ENCODE measurements around the gene SIX5.

SIX5 gene

DNA sequence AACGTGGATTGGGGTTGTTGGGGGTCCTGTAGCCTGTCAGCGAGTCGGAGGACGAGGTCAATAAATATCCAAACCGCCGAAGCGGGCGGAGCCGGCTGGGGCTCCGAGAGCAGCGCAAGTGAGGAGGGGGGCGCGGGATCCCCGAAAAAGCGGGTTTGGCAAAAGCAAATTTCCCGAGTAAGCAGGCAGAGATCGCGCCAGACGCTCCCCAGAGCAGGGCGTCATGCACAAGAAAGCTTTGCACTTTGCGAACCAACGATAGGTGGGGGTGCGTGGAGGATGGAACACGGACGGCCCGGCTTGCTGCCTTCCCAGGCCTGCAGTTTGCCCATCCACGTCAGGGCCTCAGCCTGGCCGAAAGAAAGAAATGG lies 754 bp upstream of the SIX5 start:
- DNase-seq: peak; percentile 59 to 88 (median 85)
- peak overlapping the region in 1 of 2 experiments; percentile 64 for H3K27ac ChIP-seq (ENCODE audit: insufficient read depth in 1 of 2, low read depth in 1 of 2, low read length in 2 of 2, poor library complexity in 1 of 2, severe bottlenecking in 2 of 2)
- ChIA-PET POLR2A (interaction anchor here (0.6 to 2.4 kb wide), 7 partner anchors 30 to 99 kb away, joined by 3 to 13 read pairs (median 3); partner anchors contain the start of genes FBXO46, FOXA3 and QPCTL), CTCF (interaction anchor here (0.6 to 10.6 kb wide), 14 partner anchors 13 to 112 kb away, joined by 3 to 138 read pairs (median 4); partner anchors contain the start of genes DMPK, DMWD, QPCTL and RSPH6A)
- H3K36me3 ChIP-seq (ENCODE audit: control insufficient read depth in 4 of 4, insufficient read depth in 4 of 4, low read length in 3 of 4): no peaks in the 10 kb centered on the region
- 0% methylated on average over 25 of the region's 28 CpGs for WGBS (ENCODE audit: insufficient coverage)
- H3K4me1 ChIP-seq (ENCODE audit: control extremely low read depth in 1 of 4, control insufficient read depth in 4 of 4, insufficient read depth in 4 of 4, low read length in 3 of 4): peaks cover 0 to 39% (median 33%) of the 10 kb centered on the region in 4 experiments
- H3K9me3 ChIP-seq (ENCODE audit: control extremely low read depth in 1 of 5, control insufficient read depth in 4 of 5, insufficient read depth in 2 of 5, low read depth in 1 of 5, low read length in 4 of 5): no peaks in the 10 kb centered on the region
- peaks cover 0 to 66% (median 23%) of the 10 kb centered on the region in 5 experiments for H3K27me3 ChIP-seq (replicated peaks in 2 of 5; ENCODE audit: control insufficient read depth in 4 of 5, insufficient read depth in 5 of 5, low read length in 4 of 5)
- H3K4me3 ChIP-seq (ENCODE audit: control insufficient read depth in 1 of 7, extremely low read depth in 1 of 7, insufficient read depth in 4 of 7, low read depth in 2 of 7, low read length in 6 of 7): peak overlapping the region; percentile 16 to 85 (median 58)

DNA sequence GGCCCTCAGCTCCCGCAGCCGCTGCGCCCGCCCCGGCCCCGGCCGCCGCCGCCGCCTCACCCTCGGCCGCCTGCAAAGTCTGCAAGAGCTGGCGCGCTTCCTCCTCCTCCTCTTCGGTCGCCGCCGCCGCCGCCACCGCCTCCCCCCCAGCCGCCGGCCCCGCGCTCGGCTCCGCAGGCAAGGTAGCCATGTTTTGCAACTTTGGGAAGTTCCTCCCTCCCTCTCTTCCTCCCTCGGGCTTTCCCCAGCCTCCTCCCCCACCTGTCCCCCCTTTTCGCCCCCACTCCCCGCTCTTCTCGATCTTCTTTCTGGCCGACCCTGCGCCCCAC lies 433 bp downstream of the SIX5 start:
- ChIA-PET POLR2A (interaction anchor here (1.2 to 2.4 kb wide), 3 partner anchors 13 to 51 kb away, joined by 3 to 13 read pairs (median 4); no protein-coding TSS in a partner anchor), CTCF (interaction anchor here (0.8 to 10.6 kb wide), 10 partner anchors 8 to 117 kb away, joined by 3 to 138 read pairs (median 4); partner anchors contain the start of genes DMWD, IRF2BP1 and RSPH6A)
- Histone ChIP-seq H3K9me3 (ENCODE audit: control extremely low read depth in 1 of 5, control insufficient read depth in 4 of 5, insufficient read depth in 2 of 5, low read depth in 1 of 5, low read length in 4 of 5) (no peaks in the 10 kb centered on the region), H3K4me1 (ENCODE audit: control extremely low read depth in 1 of 4, control insufficient read depth in 4 of 4, insufficient read depth in 4 of 4, low read length in 3 of 4) (peaks cover 0 to 39% (median 33%) of the 10 kb centered on the region in 4 experiments), H3K27me3 (replicated peaks in 2 of 5; ENCODE audit: control insufficient read depth in 4 of 5, insufficient read depth in 5 of 5, low read length in 4 of 5) (peaks cover 0 to 72% (median 25%) of the 10 kb centered on the region in 5 experiments), H3K27ac (ENCODE audit: insufficient read depth in 1 of 2, low read depth in 1 of 2, low read length in 2 of 2, poor library complexity in 1 of 2, severe bottlenecking in 2 of 2) (peak overlapping the region in 1 of 2 experiments; percentile 68), H3K36me3 (ENCODE audit: control insufficient read depth in 4 of 4, insufficient read depth in 4 of 4, low read length in 3 of 4) (no peaks in the 10 kb centered on the region), H3K4me3 (ENCODE audit: control insufficient read depth in 1 of 7, extremely low read depth in 1 of 7, insufficient read depth in 4 of 7, low read depth in 2 of 7, low read length in 6 of 7) (peak overlapping the region; percentile 28 to 85 (median 58))
- under 1% methylated on average over 27 of the region's 33 CpGs for WGBS (ENCODE audit: insufficient coverage)
- DNase-seq: peak in 1 of 3 donors; percentile 34

DNA sequence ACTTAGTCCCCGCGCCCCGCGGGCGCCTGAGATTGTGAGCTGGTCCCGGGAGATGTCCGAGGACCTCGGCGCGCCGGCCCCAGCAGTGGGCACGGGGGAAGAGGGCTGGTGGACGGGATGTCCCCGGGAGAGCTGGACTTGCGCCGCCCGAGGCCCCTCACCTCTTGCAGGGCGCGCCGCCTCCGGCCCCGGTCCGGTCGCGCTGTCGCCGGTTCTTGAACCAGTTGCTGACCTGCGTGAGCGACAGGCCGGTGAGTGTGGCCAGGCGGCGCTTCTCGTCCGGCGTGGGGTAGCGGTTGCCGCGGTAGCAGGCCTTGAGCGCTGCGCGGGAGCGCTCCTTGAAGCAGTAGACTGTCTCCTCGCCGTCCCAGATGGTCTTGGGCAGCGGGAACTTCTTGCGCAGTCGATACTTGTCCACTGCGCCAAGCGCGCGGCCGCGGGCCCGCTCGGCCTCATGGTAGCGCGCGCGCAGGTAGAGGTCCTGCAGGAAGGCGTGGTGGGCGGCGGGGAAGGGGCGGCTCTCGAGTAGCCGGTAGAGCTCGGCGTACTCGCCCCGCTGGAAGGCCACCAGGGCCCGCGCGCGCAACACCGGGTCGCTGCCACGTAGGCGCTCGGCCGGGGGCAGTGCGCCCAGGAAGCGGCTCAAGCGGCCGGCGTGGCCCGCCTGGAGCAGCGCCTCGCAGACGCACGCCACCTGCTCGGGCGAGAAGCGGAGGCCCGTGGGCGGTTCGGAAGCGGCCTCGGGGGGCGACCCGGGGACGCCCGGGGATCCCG lies 984 bp downstream of the SIX5 start:
- ChIA-PET POLR2A (interaction anchor here (1.2 to 1.8 kb wide), 2 partner anchors 13 to 51 kb away, joined by 3 to 4 read pairs; no protein-coding TSS in a partner anchor), CTCF (interaction anchor here (0.6 to 10.6 kb wide), 5 partner anchors 26 to 57 kb away, joined by 3 to 138 read pairs (median 3); partner anchors contain the start of gene DMWD)
- Histone ChIP-seq H3K4me3 (ENCODE audit: control insufficient read depth in 1 of 7, extremely low read depth in 1 of 7, insufficient read depth in 4 of 7, low read depth in 2 of 7, low read length in 6 of 7) (peak overlapping the region; percentile 15 to 85 (median 58)), H3K27ac (ENCODE audit: insufficient read depth in 1 of 2, low read depth in 1 of 2, low read length in 2 of 2, poor library complexity in 1 of 2, severe bottlenecking in 2 of 2) (peak overlapping the region in 1 of 2 experiments; percentile 54), H3K36me3 (ENCODE audit: control insufficient read depth in 4 of 4, insufficient read depth in 4 of 4, low read length in 3 of 4) (no peaks in the 10 kb centered on the region), H3K27me3 (replicated peaks in 2 of 5; ENCODE audit: control insufficient read depth in 4 of 5, insufficient read depth in 5 of 5, low read length in 4 of 5) (peaks cover 0 to 76% (median 22%) of the 10 kb centered on the region in 5 experiments), H3K4me1 (ENCODE audit: control extremely low read depth in 1 of 4, control insufficient read depth in 4 of 4, insufficient read depth in 4 of 4, low read length in 3 of 4) (peaks cover 0 to 39% (median 33%) of the 10 kb centered on the region in 4 experiments), H3K9me3 (ENCODE audit: control extremely low read depth in 1 of 5, control insufficient read depth in 4 of 5, insufficient read depth in 2 of 5, low read depth in 1 of 5, low read length in 4 of 5) (no peaks in the 10 kb centered on the region)
- peak in 2 of 3 donors; percentile 24 to 36 for DNase-seq
- WGBS (ENCODE audit: insufficient coverage): 3% methylated on average over 57 of the region's 102 CpGs

DNA sequence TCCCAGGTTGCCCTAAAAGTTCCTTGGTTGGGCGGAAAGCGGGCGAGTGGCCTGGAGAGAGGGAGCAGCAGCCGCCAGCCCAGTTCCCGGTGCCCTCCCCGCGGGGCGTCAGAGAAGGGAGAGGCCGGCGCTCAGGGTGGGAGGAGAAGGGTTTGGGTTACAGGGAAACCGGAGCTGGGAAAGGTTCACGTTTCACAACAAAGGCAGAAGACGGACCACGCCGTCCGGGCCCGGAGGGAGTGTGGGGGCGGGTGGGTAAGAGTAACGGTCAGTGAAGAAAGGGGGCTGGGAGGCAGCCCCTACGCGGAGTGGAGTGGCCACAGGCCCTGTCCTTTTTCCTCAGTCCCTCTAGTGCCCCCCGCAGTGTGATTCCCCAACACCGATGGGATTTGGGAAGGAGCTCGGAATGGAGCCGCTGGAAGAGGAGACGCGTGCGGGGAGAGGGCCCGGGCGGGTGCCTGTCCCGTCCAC lies 1.6 kb downstream of the SIX5 start:
- peak overlapping the region in 3 of 7 experiments; percentile 74 to 85 (median 79) for H3K4me3 ChIP-seq (ENCODE audit: control insufficient read depth in 1 of 7, extremely low read depth in 1 of 7, insufficient read depth in 4 of 7, low read depth in 2 of 7, low read length in 6 of 7)
- ChIA-PET CTCF (interaction anchor here (0.6 to 10.6 kb wide), 3 partner anchors 26 to 58 kb away, joined by 3 to 138 read pairs (median 3); partner anchors contain the start of gene DMWD), POLR2A (interaction anchor here (1.8 kb wide), 1 partner anchor 50 kb away, joined by 4 read pairs; no protein-coding TSS in a partner anchor)
- WGBS (ENCODE audit: insufficient coverage): 61% methylated on average over 22 of the region's 31 CpGs
- no peak for DNase-seq
- no peaks in the 10 kb centered on the region for H3K9me3 ChIP-seq (ENCODE audit: control extremely low read depth in 1 of 5, control insufficient read depth in 4 of 5, insufficient read depth in 2 of 5, low read depth in 1 of 5, low read length in 4 of 5)
- no peaks in the 10 kb centered on the region for H3K36me3 ChIP-seq (ENCODE audit: control insufficient read depth in 4 of 4, insufficient read depth in 4 of 4, low read length in 3 of 4)
- peaks cover 0 to 39% (median 33%) of the 10 kb centered on the region in 4 experiments for H3K4me1 ChIP-seq (ENCODE audit: control extremely low read depth in 1 of 4, control insufficient read depth in 4 of 4, insufficient read depth in 4 of 4, low read length in 3 of 4)
- peaks cover 0 to 75% (median 21%) of the 10 kb centered on the region in 5 experiments for H3K27me3 ChIP-seq (replicated peaks in 2 of 5; ENCODE audit: control insufficient read depth in 4 of 5, insufficient read depth in 5 of 5, low read length in 4 of 5)
- H3K27ac ChIP-seq (ENCODE audit: insufficient read depth in 1 of 2, low read depth in 1 of 2, low read length in 2 of 2, poor library complexity in 1 of 2, severe bottlenecking in 2 of 2): peak overlapping the region in 1 of 2 experiments; percentile 54

DNA sequence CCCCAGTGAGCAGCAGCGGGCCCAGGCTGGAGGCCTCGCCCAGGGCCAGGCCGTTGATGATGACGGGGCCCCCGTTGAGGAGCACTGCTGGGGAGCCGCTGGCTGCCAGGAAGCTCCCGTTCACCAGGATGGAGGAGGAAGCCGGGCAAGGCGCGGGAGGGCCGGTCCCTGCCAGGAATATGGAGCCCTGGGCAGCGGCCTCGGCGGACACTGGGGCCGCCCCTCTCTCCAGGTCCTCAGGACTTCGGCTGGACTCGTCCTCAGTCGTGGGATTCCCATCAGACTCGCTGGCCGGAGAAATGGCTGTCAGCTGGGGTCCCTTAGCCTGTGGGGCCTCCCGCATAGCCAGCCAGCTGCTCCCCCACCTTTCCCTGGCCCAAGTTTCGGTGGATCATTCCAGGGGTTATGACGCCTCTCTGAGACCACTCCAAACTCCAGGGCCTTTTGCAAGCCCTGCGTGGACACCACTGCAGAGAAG lies 2.1 kb downstream of the SIX5 start:
- H3K4me1 ChIP-seq (ENCODE audit: control extremely low read depth in 1 of 4, control insufficient read depth in 4 of 4, insufficient read depth in 4 of 4, low read length in 3 of 4): peaks cover 0 to 39% (median 31%) of the 10 kb centered on the region in 4 experiments
- H3K36me3 ChIP-seq (ENCODE audit: control insufficient read depth in 4 of 4, insufficient read depth in 4 of 4, low read length in 3 of 4): no peaks in the 10 kb centered on the region
- DNase-seq: no peak
- CTCF ChIA-PET: interaction anchor here (0.6 to 10.6 kb wide), 2 partner anchors 27 to 58 kb away, joined by 3 to 138 read pairs; partner anchors contain the start of gene DMWD
- peak overlapping the region in 1 of 2 experiments; percentile 34 for H3K27ac ChIP-seq (ENCODE audit: insufficient read depth in 1 of 2, low read depth in 1 of 2, low read length in 2 of 2, poor library complexity in 1 of 2, severe bottlenecking in 2 of 2)
- POLR2A ChIA-PET: no interaction called here
- no peaks in the 10 kb centered on the region for H3K9me3 ChIP-seq (ENCODE audit: control extremely low read depth in 1 of 5, control insufficient read depth in 4 of 5, insufficient read depth in 2 of 5, low read depth in 1 of 5, low read length in 4 of 5)
- peaks cover 0 to 70% (median 16%) of the 10 kb centered on the region in 5 experiments for H3K27me3 ChIP-seq (replicated peaks in 2 of 5; ENCODE audit: control insufficient read depth in 4 of 5, insufficient read depth in 5 of 5, low read length in 4 of 5)
- 96% methylated on average over 21 of the region's 24 CpGs for WGBS (ENCODE audit: insufficient coverage)
- no peak overlapping the region for H3K4me3 ChIP-seq (ENCODE audit: control insufficient read depth in 1 of 7, extremely low read depth in 1 of 7, insufficient read depth in 4 of 7, low read depth in 2 of 7, low read length in 6 of 7)

GRCh38 chr19:45766296-45766868 lies 2.7 kb downstream of the SIX5 start:
- POLR2A ChIA-PET: no interaction called here
- Histone ChIP-seq H3K27ac (ENCODE audit: insufficient read depth in 1 of 2, low read depth in 1 of 2, low read length in 2 of 2, poor library complexity in 1 of 2, severe bottlenecking in 2 of 2) (no peak overlapping the region), H3K4me1 (ENCODE audit: control extremely low read depth in 1 of 4, control insufficient read depth in 4 of 4, insufficient read depth in 4 of 4, low read length in 3 of 4) (peaks cover 0 to 39% (median 31%) of the 10 kb centered on the region in 4 experiments), H3K4me3 (ENCODE audit: control insufficient read depth in 1 of 7, extremely low read depth in 1 of 7, insufficient read depth in 4 of 7, low read depth in 2 of 7, low read length in 6 of 7) (no peak overlapping the region), H3K36me3 (ENCODE audit: control insufficient read depth in 4 of 4, insufficient read depth in 4 of 4, low read length in 3 of 4) (no peaks in the 10 kb centered on the region), H3K9me3 (ENCODE audit: control extremely low read depth in 1 of 5, control insufficient read depth in 4 of 5, insufficient read depth in 2 of 5, low read depth in 1 of 5, low read length in 4 of 5) (no peaks in the 10 kb centered on the region), H3K27me3 (replicated peaks in 2 of 5; ENCODE audit: control insufficient read depth in 4 of 5, insufficient read depth in 5 of 5, low read length in 4 of 5) (peaks cover 0 to 64% (median 16%) of the 10 kb centered on the region in 5 experiments)
- WGBS (ENCODE audit: insufficient coverage): 96% methylated on average over 16 of the region's 17 CpGs
- no peak for DNase-seq
- CTCF ChIA-PET: interaction anchor here (10.6 kb wide), 1 partner anchor 27 kb away, joined by 138 read pairs; the partner anchor contains the start of gene DMWD
